GM21515 (cell line): ENCODE data around the gene ANKRD34C.
"Not testable (repeated sequence)": the region's sequence is repeated elsewhere in the genome, so short reads cannot be mapped to it uniquely, and the experiment has no call there.

Experiments used
- ATAC-seq: cut with Tn5 transposase; IDR thresholded peaks from one replicate; pipeline ENCODE4 v1.9.1; 2021; ENCODE audit not compliant: unreplicated experiment

The ANKRD34C gene

DNA sequence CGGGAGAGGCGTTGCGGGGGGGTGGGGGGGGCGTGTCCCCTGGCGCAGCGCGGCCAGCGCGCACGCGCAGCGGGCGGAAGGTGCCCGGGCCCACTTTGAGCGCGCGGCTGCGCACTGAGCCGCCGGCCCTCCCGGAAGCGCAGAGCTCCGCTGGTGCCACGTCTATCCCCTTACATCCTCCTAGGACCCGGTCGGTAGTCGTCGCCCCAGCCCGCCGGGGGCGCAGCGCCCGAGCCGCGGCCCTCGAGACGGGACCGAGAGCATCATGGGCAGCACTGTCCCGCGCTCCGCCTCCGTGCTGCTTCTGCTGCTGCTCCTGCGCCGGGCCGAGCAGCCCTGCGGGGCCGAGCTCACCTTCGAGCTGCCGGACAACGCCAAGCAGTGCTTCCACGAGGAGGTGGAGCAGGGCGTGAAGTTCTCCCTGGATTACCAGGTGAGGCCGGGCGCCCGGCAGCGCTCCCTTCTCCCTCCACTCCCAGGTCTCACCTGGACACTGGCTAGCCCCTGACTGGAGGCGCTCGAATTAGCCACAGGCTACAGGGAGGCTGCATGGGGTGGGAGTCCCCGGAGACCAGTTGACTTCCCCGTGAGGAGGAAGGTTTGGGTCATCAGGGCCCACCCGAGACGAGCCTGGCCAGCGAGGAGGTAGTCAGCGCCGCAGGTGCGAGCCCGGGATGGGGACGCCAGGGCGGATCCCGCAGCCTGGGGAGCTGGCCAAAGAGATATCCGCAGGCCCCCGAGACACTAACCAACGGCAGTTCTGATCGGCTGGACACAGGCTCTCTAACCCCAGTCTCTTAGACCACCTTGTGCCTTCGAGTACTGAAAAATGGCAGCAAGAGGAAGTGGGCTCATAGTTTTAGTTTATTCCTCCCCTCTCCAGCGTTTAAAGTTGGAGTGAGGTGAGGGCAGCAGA lies 28.7 kb downstream of the ANKRD34C start, which contains the start of gene TMED3:
TMED3 (plus strand) TSS at position 128 of the 916 bp plus-strand sequence; CDS start at position 266, 138 bp downstream.
- ATAC-seq: peak; percentile 93

DNA sequence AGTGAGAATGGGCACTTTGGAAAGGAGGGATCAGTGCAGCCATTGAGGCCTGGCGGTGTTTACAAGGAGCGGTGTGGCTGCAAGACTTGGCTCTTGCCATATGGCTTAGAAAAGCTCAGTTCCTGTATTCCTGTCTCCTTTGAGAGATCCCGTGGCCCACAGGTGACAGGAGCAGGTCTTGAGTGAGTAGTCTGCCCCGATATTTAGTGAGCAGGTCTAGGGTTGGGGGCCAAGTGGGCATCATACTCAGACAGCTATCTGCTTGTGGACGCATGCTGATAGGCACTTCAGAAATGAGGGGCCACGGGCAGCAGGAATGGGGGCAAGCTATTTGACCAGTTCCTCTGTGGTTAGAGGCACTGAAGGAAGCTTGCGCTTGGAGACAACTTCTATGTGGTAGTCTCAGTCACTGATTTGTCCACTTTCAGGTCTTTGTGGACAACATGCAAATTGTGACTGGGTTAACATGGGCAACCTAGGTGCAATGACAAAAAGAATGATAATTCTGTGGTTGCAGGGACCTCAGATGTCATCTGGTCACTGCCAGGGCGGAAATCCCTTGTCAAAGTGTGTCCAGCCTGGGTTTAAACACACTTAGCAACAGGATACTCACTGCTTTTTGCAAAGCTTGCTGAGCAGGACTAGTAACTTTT lies 29.5 kb downstream of the ANKRD34C start:
- no peak for ATAC-seq

DNA sequence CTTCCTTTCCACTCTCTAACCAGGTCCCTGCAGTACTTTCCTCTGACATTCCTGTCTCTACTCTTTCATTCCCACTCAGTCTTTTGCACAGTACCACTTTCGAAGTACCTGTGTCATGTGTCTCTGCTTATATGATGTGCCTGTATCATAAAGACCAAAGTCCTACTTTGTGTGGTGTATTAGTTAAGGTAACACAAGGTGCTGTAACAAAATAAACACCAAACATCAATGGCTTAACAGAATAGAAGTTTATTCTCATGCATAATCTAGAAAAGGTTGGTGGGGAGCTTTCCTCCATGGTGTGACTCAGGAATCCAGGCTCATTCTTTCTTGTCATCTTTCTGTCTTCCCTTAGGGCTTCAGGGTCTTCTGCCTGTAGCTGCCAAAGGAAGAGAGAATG lies 31.7 kb downstream of the ANKRD34C start:
- ATAC-seq: no peak

DNA sequence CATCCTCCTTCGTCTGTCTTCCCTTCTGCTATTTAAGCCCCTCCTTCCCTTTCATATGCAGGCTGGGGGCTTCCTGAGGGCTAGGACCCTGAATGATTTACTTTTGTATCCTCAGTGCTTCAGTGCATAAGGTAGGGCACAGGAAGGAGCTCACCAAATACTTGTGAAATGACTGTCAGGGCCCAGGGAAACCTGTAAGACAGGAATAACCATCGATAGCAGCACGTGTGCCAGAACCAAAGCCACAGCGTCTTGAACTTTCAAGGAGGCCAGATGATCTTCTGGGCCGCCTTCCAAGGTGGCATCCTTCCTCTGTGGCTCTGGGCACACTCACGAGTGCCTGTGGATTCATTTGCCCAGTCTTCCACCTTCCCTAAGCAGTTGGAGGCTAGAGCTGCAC lies 32.3 kb downstream of the ANKRD34C start:
- no peak for ATAC-seq

DNA sequence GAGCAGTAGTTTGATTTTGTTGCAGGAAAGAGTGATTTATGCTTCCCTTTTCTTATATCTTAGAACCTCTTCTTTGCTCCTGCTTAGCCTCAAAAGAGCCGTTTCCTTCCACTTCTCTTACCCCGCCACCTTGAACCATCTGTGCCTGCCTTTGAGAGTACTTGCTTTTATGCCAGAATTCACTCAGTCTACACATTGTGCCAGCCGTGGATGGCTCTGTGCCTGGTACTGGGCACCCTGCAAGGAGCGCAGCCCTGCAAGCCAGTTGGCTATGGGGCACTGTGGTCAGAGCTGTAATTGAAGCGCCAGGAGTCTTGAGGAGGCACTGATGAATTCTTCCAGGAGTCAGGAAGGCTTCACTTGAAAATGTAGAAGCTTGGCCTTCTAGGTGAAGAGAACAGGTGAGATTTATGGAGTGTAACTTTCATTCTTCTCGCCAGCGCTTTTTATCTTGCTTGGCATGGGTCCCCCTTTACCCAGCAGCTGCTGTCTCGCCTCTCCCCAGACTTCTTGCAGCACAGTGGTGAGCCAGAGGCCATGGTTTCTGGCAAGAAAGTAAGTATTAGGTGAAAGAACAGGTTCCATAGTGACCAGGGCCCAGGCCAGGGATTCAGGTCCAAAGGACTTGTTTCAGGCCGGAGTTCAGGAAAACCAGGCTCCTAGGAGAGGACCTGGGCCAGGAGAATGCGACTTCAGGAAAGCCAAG lies 33.3 kb downstream of the ANKRD34C start:
- no peak for ATAC-seq

DNA sequence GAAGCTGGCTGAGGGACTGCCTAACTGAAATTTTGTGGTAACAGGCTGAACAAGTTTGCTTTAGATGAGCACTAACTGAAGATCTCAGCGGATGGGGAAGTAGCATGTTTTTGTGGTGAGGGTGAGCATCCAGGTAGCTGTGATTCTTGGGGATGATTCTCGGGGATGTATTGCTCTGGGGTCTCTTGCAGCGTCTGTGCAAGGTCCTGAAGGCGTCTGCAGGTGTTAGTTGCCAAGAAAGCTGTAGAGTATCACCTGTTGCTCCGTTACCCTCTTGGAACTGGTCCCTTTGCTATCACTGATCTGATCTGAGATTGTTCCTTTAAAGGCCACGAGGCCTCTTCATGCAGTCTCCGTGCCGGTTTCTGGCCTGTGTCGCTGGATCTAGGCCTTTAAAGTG lies 34.3 kb downstream of the ANKRD34C start:
- ATAC-seq: no peak

DNA sequence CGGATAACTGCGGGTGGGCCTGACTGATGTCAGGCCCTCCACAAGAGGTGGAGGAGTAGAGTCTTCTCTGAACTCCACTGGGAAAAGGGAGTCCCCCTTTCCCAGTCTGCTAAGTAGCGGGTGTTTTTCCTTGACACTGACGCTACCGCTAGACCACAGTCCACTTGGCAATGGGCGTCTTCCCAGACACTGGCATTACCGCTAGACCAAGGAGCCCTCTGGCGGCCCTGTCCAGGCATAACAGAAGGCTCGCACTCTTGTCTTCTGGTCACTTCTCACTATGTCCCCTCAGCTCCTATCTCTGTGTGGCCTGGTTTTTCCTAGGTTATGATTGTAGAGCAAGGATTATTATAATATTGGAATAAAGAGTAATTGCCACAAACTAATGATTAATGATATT lies 37.5 kb downstream of the ANKRD34C start:
- ATAC-seq: not testable (repeated sequence)

DNA sequence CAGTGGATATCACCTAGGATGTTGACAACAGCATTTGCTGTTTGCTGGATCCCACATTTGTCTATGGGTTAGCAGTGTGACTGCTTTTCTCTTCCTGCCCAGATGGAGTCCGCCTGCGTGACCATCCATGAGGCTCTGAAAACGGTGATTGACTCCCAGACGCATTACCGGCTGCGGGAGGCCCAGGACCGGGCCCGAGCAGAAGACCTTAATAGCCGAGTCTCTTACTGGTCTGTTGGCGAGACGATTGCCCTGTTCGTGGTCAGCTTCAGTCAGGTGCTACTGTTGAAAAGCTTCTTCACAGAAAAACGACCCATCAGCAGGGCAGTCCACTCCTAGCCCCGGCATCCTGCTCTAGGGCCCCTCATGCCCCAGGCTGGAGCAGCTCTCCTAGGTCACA lies 39.4 kb downstream of the ANKRD34C start:
- no peak for ATAC-seq

DNA sequence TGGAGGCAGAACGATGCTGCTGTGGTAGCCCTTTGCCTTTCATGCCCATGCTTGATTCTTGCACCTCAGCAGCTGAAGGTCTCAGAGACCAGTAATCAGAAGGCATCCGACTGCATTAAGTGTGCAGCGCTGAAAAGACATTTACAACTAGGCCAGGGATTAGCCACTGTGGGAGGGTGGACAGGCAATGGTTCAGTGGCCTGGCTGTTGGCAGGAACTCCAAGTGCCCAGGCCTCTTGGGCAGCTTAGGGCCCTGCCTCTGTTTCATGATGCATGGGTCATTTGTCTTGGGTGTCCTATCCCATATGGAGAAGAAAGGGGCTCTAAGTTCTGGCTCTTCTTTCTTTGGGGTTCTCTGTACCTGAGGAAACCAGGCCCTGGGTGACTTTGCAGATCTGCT lies 39.8 kb downstream of the ANKRD34C start:
- no peak for ATAC-seq

DNA sequence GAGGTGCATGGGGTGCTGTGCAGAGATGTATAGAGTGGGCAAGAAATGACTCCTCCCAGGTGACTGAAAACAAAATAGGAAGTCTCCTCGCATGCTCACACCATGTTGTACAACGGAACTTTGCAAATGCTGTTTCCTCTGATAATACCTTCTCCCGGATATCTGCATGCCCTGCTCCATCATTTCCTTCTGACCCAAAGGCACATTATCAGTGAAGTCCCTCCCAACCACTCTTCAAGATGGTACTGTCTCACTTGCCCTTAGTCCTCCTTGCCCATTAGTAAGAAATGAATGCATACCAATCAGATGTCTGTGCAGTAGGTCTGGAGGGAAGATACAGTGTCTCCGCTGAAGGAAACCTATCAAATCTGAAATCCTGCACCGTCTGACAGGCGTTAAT lies 40.4 kb downstream of the ANKRD34C start:
- no peak for ATAC-seq

DNA sequence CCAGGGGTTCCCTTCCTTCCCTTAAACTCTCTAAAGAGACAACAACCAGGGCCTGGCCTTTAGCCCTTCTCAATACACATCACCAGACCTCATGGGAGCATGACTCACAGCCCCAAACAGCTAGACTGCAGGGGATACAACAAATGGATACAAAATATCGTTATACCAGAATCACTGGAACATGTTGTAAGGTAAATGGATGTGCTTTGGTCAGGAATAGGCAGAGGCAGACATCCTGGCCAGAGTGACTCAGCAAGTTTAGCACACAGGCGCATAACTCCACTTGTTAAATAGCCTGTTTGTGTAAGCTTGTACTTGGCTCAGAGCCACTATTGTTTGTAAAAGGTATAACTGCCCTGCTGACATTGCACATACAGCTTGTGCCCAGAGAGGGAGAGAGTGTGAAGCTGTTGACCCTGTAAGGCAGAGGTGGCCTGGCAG lies 46.7 kb downstream of the ANKRD34C start:
- ATAC-seq: no peak
